HCT116 (cell line): Measurements from ENCODE around the gene ALLC. TPM values are rescaled to one million over a fixed set of nuclear protein-coding genes. Genes with fewer than 3 reads are reported as not detected.

Experiments used
- ATAC-seq: fragments of 200-7000 bp; cut with Tn5 transposase; 2 replicates; pipeline ENCODE4 v1.9.1; 2020; ENCODE audit warnings: mild to moderate bottlenecking, moderate library complexity
- BruUV-seq: library from RNA; stranded (reverse); fragments of 400-500 nt; replicated peaks from 2 replicates; lab custom pipeline; 2021; lab: Mats Ljungman, UMichigan
- CTCF ChIA-PET: fragments of 300-600 bp; sonication (Branson Sonifier 250); formaldehyde crosslinking; loops from one replicate; lab custom pipeline; 2021; ENCODE audit warnings: antibody characterized with exemption; lab: Charles Lee
- POLR2A ChIA-PET: fragments of 300-600, 350-600 bp; sonication (Branson Sonifier 250); formaldehyde crosslinking; loops from one replicate; lab custom pipeline; 2021; ENCODE audit warnings: antibody characterized with exemption; lab: Charles Lee
- RAD21 ChIA-PET, 2 experiments: fragments of 300-600 bp; sonication (Branson Sonifier 250); formaldehyde crosslinking; loops; one replicate each; lab custom pipeline; 2023; ENCODE audit warnings: low total read pairs in 2 of 2; ENCODE audit not compliant: uncharacterized antibody in 2 of 2, unreplicated experiment in 2 of 2, low non-redundant PET in 1 of 2; lab: Charles Lee
- DNase-seq: peaks from one replicate; pipeline ENCODE4 v3.0.0-alpha.2; 2010; ENCODE audit warnings: low read depth, low spot score
- H2AFZ ChIP-seq: fragments of 200-600 bp; shearing (Covaris generic), sonication (generic); 2 replicates; pipeline ENCODE4 v1.6.1; 2017; ENCODE audit warnings: low read depth, mixed run types, mixed read lengths, antibody characterized with exemption, low read length; ENCODE audit not compliant: poor library complexity, severe bottlenecking
- H3K27ac ChIP-seq: 2 replicates; pipeline ENCODE4 v1.5.1; 2012; ENCODE audit warnings: low read depth, low read length
- H3K27me3 ChIP-seq: fragments of 200-600 bp; sonication (generic); 2 replicates; pipeline ENCODE4 v1.6.1; 2016; ENCODE audit warnings: mixed run types, low read length, mixed read lengths; ENCODE audit not compliant: insufficient read depth
- H3K36me3 ChIP-seq, 2 experiments: fragments of 200-500 bp in 1 of 2; fragments of 200-600 bp in 1 of 2; sonication (Bioruptor generic) in 1 of 2; sonication (generic) in 1 of 2; 2 replicates each; pipeline versions ENCODE4 v1.5.1 to v1.6.1; 2014 to 2016; ENCODE audit warnings: low read length in 2 of 2, inconsistent platforms in 1 of 2, mixed read lengths in 1 of 2, mixed run types in 1 of 2; ENCODE audit not compliant: insufficient read depth in 2 of 2, control insufficient read depth in 1 of 2
- H3K4me1 ChIP-seq, 2 experiments: fragments of 200-600 bp in 1 of 2; sonication (generic) in 1 of 2; 2 replicates each; pipeline versions ENCODE4 v1.5.1 to v1.6.1; 2012 to 2017; ENCODE audit warnings: low read length in 2 of 2, inconsistent platforms in 1 of 2, mild to moderate bottlenecking in 1 of 2, mixed read lengths in 1 of 2, mixed run types in 1 of 2, moderate library complexity in 1 of 2; ENCODE audit not compliant: insufficient read depth in 2 of 2, control insufficient read depth in 1 of 2
- H3K4me2 ChIP-seq: fragments of 200-600 bp; sonication (generic); 2 replicates; pipeline ENCODE4 v1.6.1; 2017; ENCODE audit warnings: mixed run types, low read length, mixed read lengths
- H3K4me3 ChIP-seq, 2 experiments: fragments of 200-600 bp in 1 of 2; sonication (generic) in 1 of 2; replicated peaks in 1 of 2; 2 replicates each; pipeline ENCODE4 v1.5.1; 2011 to 2016; ENCODE audit warnings: low read length in 2 of 2, control low read depth in 1 of 2, low read depth in 1 of 2, mild to moderate bottlenecking in 1 of 2, mixed read lengths in 1 of 2, mixed run types in 1 of 2
- H3K79me2 ChIP-seq: fragments of 200-600 bp; sonication (generic); 2 replicates; pipeline ENCODE4 v1.6.1; 2017; ENCODE audit warnings: mild to moderate bottlenecking, mixed run types, low read length, moderate library complexity, mixed read lengths; ENCODE audit not compliant: insufficient read depth
- H3K9ac ChIP-seq: fragments of 200-600 bp; sonication (generic); 2 replicates; pipeline ENCODE4 v1.6.1; 2016; ENCODE audit warnings: low read length, mixed read lengths
- H3K9me2 ChIP-seq: fragments of 200-600 bp; sonication (generic), shearing (Covaris generic); 2 replicates; pipeline ENCODE4 v1.6.1; 2017; ENCODE audit warnings: mixed run types, mild to moderate bottlenecking, moderate library complexity; ENCODE audit not compliant: insufficient read depth
- H3K9me3 ChIP-seq, 2 experiments: fragments of 200-500 bp in 1 of 2; fragments of 200-600 bp in 1 of 2; sonication (Bioruptor generic) in 1 of 2; sonication (generic) in 1 of 2; 2 replicates each; pipeline ENCODE4 v1.6.1; 2014 to 2017; ENCODE audit warnings: low read length in 2 of 2, mixed read lengths in 2 of 2, inconsistent platforms in 1 of 2, low read depth in 1 of 2, mild to moderate bottlenecking in 1 of 2, mixed run types in 1 of 2, moderate library complexity in 1 of 2; ENCODE audit not compliant: control insufficient read depth in 1 of 2, insufficient read depth in 1 of 2
- H4K20me1 ChIP-seq: fragments of 200-600 bp; sonication (generic), shearing (Covaris generic); 2 replicates; pipeline ENCODE4 v1.6.1; 2017; ENCODE audit warnings: mixed run types, mild to moderate bottlenecking, moderate library complexity; ENCODE audit not compliant: insufficient read depth
- CEBPB ChIP-seq: IDR thresholded peaks from 2 replicates; pipeline ENCODE4 v1.6.1; 2012; ENCODE audit warnings: low read depth
- CTCF ChIP-seq, 3 experiments: fragments of 200-600 bp in 1 of 3; sonication (generic) in 1 of 3; IDR thresholded peaks in 2 of 3; conservative IDR thresholded peaks in 1 of 3; 2 replicates each; pipeline ENCODE4 v1.5.1; 2012 to 2017; ENCODE audit warnings: low read depth in 2 of 3, low read length in 2 of 3, antibody characterized with exemption in 1 of 3, borderline replicate concordance in 1 of 3, control low read depth in 1 of 3, mild to moderate bottlenecking in 1 of 3, mixed read lengths in 1 of 3, mixed run types in 1 of 3, moderate library complexity in 1 of 3; ENCODE audit not compliant: insufficient read depth in 1 of 3
- EGR1 ChIP-seq: IDR thresholded peaks from 2 replicates; pipeline ENCODE4 v1.6.1; 2012; ENCODE audit warnings: low read depth
- ELF1 ChIP-seq: IDR thresholded peaks from 2 replicates; pipeline ENCODE4 v1.6.1; 2012; ENCODE audit warnings: low read depth, borderline replicate concordance
- EZH2 ChIP-seq: fragments of 200-600 bp; sonication (generic); IDR thresholded peaks from 2 replicates; pipeline ENCODE4 v1.6.1; 2017; ENCODE audit warnings: antibody characterized with exemption, mixed run types
- EZH2phosphoT487 ChIP-seq: fragments of 200-600 bp; IDR thresholded peaks from 2 replicates; pipeline ENCODE4 v1.6.1; 2018; ENCODE audit warnings: antibody characterized with exemption, borderline replicate concordance
- FOSL1 ChIP-seq: IDR thresholded peaks from 2 replicates; pipeline ENCODE4 v1.6.1; 2012; ENCODE audit warnings: low read depth
- JUND ChIP-seq: IDR thresholded peaks from 2 replicates; pipeline ENCODE4 v1.6.1; 2012
- MAX ChIP-seq: IDR thresholded peaks from 2 replicates; pipeline ENCODE4 v1.6.1; 2012
- POLR2A ChIP-seq: IDR thresholded peaks from 2 replicates; pipeline ENCODE4 v1.7.0; 2011; ENCODE audit warnings: borderline replicate concordance; ENCODE audit not compliant: insufficient read depth, insufficient read length; ENCODE audit errors: extremely low read depth
- POLR2AphosphoS5 ChIP-seq: IDR thresholded peaks from 2 replicates; pipeline ENCODE4 v1.6.1; 2011; ENCODE audit warnings: mild to moderate bottlenecking, low read depth, low read length, moderate library complexity
- RAD21 ChIP-seq: IDR thresholded peaks from 2 replicates; pipeline ENCODE4 v1.6.1; 2012; ENCODE audit warnings: low read depth, mild to moderate bottlenecking
- REST ChIP-seq: IDR thresholded peaks from 2 replicates; pipeline ENCODE4 v1.6.1; 2012; ENCODE audit warnings: low read depth
- SIN3A ChIP-seq: IDR thresholded peaks from 2 replicates; pipeline ENCODE4 v1.6.1; 2012; ENCODE audit warnings: low read depth
- SRF ChIP-seq: IDR thresholded peaks from 2 replicates; pipeline ENCODE4 v1.6.1; 2012; ENCODE audit warnings: low read depth
- TCF7L2 ChIP-seq: IDR thresholded peaks from 2 replicates; pipeline ENCODE4 v1.7.0; 2011; ENCODE audit warnings: borderline replicate concordance, inconsistent platforms; ENCODE audit not compliant: insufficient read depth, insufficient read length; ENCODE audit errors: extremely low read depth
- ZBTB33 ChIP-seq: IDR thresholded peaks from 2 replicates; pipeline ENCODE4 v1.6.1; 2011; ENCODE audit warnings: mild to moderate bottlenecking, low read length, moderate library complexity; ENCODE audit not compliant: insufficient replicate concordance; ENCODE audit errors: extremely low read depth
- ZFX ChIP-seq: fragments of 450-650 bp; IDR thresholded peaks from 2 replicates; pipeline ENCODE4 v1.6.1; 2017
- ZNF274 ChIP-seq: fragments of 200-500 bp; sonication (Bioruptor generic); IDR thresholded peaks from 2 replicates; pipeline ENCODE4 v1.6.1; 2014; ENCODE audit warnings: mild to moderate bottlenecking, low read depth, low read length, inconsistent platforms
- intact Hi-C: fragments of 100-400 bp; cut with micrococcal nuclease; formaldehyde crosslinking; loops from 2 replicates; pipeline ENCODE4 v1.10.0; 2022
- total RNA-seq: library from RNA; stranded (reverse); gene quantifications from one replicate; pipeline ENCODE4 v1.2.1, GENCODE V29; 2021; ENCODE audit not compliant: unreplicated experiment

ALLC gene
- total RNA-seq, 1 experiment from 2014 or later = not detected

- TF ChIP-seq FOSL1 = no peak
- TF ChIP-seq JUND = no peak
- TF ChIP-seq ZFX = no peak
- TF ChIP-seq CEBPB = no peak
- TF ChIP-seq SIN3A = no peak
- no peak for TF ChIP-seq CTCF (IDR thresholded peaks at IDR 0.05 in 2 of 3, conservative IDR thresholded peaks at IDR 0.05 in 1 of 3; ENCODE audit: borderline replicate concordance in 1 of 3, insufficient read depth in 1 of 3, low read depth in 2 of 3, low read length in 2 of 3)
- TF ChIP-seq SRF = no peak
- TF ChIP-seq TCF7L2 = no peak
Measured at GRCh38 chr2:3725002-3725401, 67.0 kb downstream of the ALLC start (continued).

GRCh38 chr2:3725458-3726250 is 67.7 kb downstream of the ALLC start:
- Histone ChIP-seq H3K4me1 (no peaks in the 10 kb centered on the region; a peak in 1 of 4 replicates), H3K9ac (no peak overlapping the region), H3K27me3 (peaks cover 20% of the 10 kb centered on the region), H3K4me2 (no peak overlapping the region), H4K20me1 (no peaks in the 10 kb centered on the region), H3K27ac (no peak overlapping the region), H3K4me3 (no peak overlapping the region), H3K9me2 (no peaks in the 10 kb centered on the region), H3K79me2 (no peaks in the 10 kb centered on the region), H3K36me3 (no peaks in the 10 kb centered on the region), H3K9me3 (peaks cover 0 to 5% of the 10 kb centered on the region in 2 experiments; a peak in 1 of 4 replicates), H2AFZ (no peak overlapping the region)
- ChIA-PET CTCF (no interaction called here), POLR2A (no interaction called here), RAD21 (no interaction called here)
- intact Hi-C loops = no loop called here
- BruUV-seq = no TSS peak
- DNase-seq = no peak
- ATAC-seq = no peak
- TF ChIP-seq ELF1 (no peak), POLR2A (no peak), JUND (no peak), EZH2 (no peak), EZH2phosphoT487 (no peak), ZNF274 (no peak), ZFX (no peak), EGR1 (no peak), MAX (no peak), FOSL1 (no peak), ZBTB33 (no peak), REST (no peak), POLR2AphosphoS5 (no peak), RAD21 (no peak)
